HepG2 (cell line): Measurements from ENCODE around the gene TEKT2. TPM values are rescaled to one million over a fixed set of nuclear protein-coding genes. Genes with fewer than 3 reads are reported as not detected.

ENCODE experiments used
- BORCS8-MEF2B ChIP-seq: sonication (generic); formaldehyde crosslinking; IDR thresholded peaks from 2 replicates; pipeline ENCODE4 v1.8.0; 2022; ENCODE audit warnings: mild to moderate bottlenecking, missing genetic modification reagents
- CREB1 ChIP-seq, 2 experiments: fragments of 450-650 bp in 1 of 2; IDR thresholded peaks; 2 replicates each; pipeline ENCODE4 v1.6.1; 2016 to 2017; ENCODE audit warnings: control low read depth in 1 of 2, mild to moderate bottlenecking in 1 of 2, missing compliant biosample characterization in 1 of 2, missing genetic modification characterization in 1 of 2
- DMAP1 ChIP-seq: IDR thresholded peaks from 2 replicates; pipeline ENCODE4 v1.6.1; 2016
- DMTF1 ChIP-seq: sonication (generic); formaldehyde crosslinking; IDR thresholded peaks from 2 replicates; pipeline ENCODE4 v1.4.0; 2020; ENCODE audit warnings: mild to moderate bottlenecking, missing genetic modification reagents
- ELF3 ChIP-seq: IDR thresholded peaks from 2 replicates; pipeline ENCODE4 v1.6.1; 2016; ENCODE audit warnings: missing genetic modification reagents, missing compliant biosample characterization
- IKZF4 ChIP-seq: sonication (generic); formaldehyde crosslinking; IDR thresholded peaks from 2 replicates; pipeline ENCODE4 v1.5.1; 2020; ENCODE audit warnings: borderline replicate concordance, mild to moderate bottlenecking, low read depth, missing genetic modification reagents; ENCODE audit errors: not compliant biosample characterization
- ISL2 ChIP-seq: sonication (generic); formaldehyde crosslinking; IDR thresholded peaks from 2 replicates; pipeline ENCODE4 v1.5.0; 2020; ENCODE audit warnings: missing genetic modification reagents
- NFYC ChIP-seq: IDR thresholded peaks from 2 replicates; pipeline ENCODE4 v1.6.1; 2016; ENCODE audit warnings: missing genetic modification reagents, missing compliant biosample characterization
- NR2F2 ChIP-seq: IDR thresholded peaks from 2 replicates; pipeline ENCODE4 v1.6.1; 2012; ENCODE audit warnings: low read depth, inconsistent platforms, borderline replicate concordance
- POLR2AphosphoS5 ChIP-seq: IDR thresholded peaks from 2 replicates; pipeline ENCODE4 v1.6.1; 2012; ENCODE audit warnings: low read depth, low read length
- RBM39 ChIP-seq: fragments of 200-400 bp; formaldehyde crosslinking; IDR thresholded peaks from one replicate; pipeline ENCODE4 v1.6.1; 2018; ENCODE audit warnings: antibody characterized with exemption, mild to moderate bottlenecking, low read depth, low read length; ENCODE audit not compliant: poor library complexity, severe bottlenecking
- SMARCC2 ChIP-seq: fragments of 450-650 bp; IDR thresholded peaks from 2 replicates; pipeline ENCODE4 v1.6.1; 2017; ENCODE audit warnings: antibody characterized with exemption, mild to moderate bottlenecking
- SRY ChIP-seq: sonication (generic); formaldehyde crosslinking; IDR thresholded peaks from 2 replicates; pipeline ENCODE4 v1.8.0; 2022; ENCODE audit warnings: mild to moderate bottlenecking, missing genetic modification reagents
- TOPORS ChIP-seq: sonication (generic); formaldehyde crosslinking; IDR thresholded peaks from 2 replicates; pipeline ENCODE4 v1.8.0; 2023; ENCODE audit warnings: mild to moderate bottlenecking, missing genetic modification reagents
- ZBTB7A ChIP-seq: sonication (generic); formaldehyde crosslinking; IDR thresholded peaks from 2 replicates; pipeline ENCODE4 v1.8.0; 2022; ENCODE audit warnings: mild to moderate bottlenecking, missing genetic modification reagents
- ZFY ChIP-seq: sonication (generic); formaldehyde crosslinking; IDR thresholded peaks from 2 replicates; pipeline ENCODE4 v1.4.0; 2020; ENCODE audit warnings: missing genetic modification reagents
- ZNF251 ChIP-seq: sonication (generic); formaldehyde crosslinking; IDR thresholded peaks from 2 replicates; pipeline ENCODE4 v1.9.0; 2021; ENCODE audit warnings: mild to moderate bottlenecking, missing genetic modification reagents
- ZNF264 ChIP-seq: sonication (generic); formaldehyde crosslinking; IDR thresholded peaks from 2 replicates; pipeline ENCODE4 v1.4.0; 2020; ENCODE audit warnings: missing genetic modification reagents
- ZNF274 ChIP-seq: sonication (generic); formaldehyde crosslinking; IDR thresholded peaks from 2 replicates; pipeline ENCODE4 v1.5.1; 2020; ENCODE audit warnings: mild to moderate bottlenecking, missing genetic modification reagents
- ZNF275 ChIP-seq: sonication (generic); formaldehyde crosslinking; IDR thresholded peaks from 2 replicates; pipeline ENCODE4 v1.8.0; 2022; ENCODE audit warnings: missing genetic modification reagents, mild to moderate bottlenecking, inconsistent platforms, borderline replicate concordance
- ZNF382 ChIP-seq: sonication (generic); formaldehyde crosslinking; IDR thresholded peaks from 2 replicates; pipeline ENCODE4 v1.5.0; 2020; ENCODE audit warnings: missing genetic modification reagents, mild to moderate bottlenecking, borderline replicate concordance
- ZNF44 ChIP-seq: sonication (generic); formaldehyde crosslinking; IDR thresholded peaks from 2 replicates; pipeline ENCODE4 v1.5.1; 2020; ENCODE audit warnings: mild to moderate bottlenecking, missing genetic modification reagents
- ZNF503 ChIP-seq: sonication (generic); formaldehyde crosslinking; IDR thresholded peaks from 2 replicates; pipeline ENCODE4 v1.4.0; 2020; ENCODE audit warnings: missing genetic modification reagents
- ZNF510 ChIP-seq: sonication (generic); formaldehyde crosslinking; IDR thresholded peaks from 2 replicates; pipeline ENCODE4 v1.4.0; 2020; ENCODE audit warnings: low read depth, mild to moderate bottlenecking, missing genetic modification reagents
- ZNF83 ChIP-seq: sonication (generic); formaldehyde crosslinking; IDR thresholded peaks from 2 replicates; pipeline ENCODE4 v1.4.0; 2020; ENCODE audit warnings: missing genetic modification reagents, mild to moderate bottlenecking, borderline replicate concordance
- ZSCAN31 ChIP-seq: sonication (generic); formaldehyde crosslinking; IDR thresholded peaks from 2 replicates; pipeline ENCODE4 v1.5.0; 2020; ENCODE audit warnings: low read depth, mild to moderate bottlenecking, missing genetic modification reagents
- polyA plus RNA-seq, 8 experiments: library from polyadenylated mRNA; depleted of rRNA in 3 of 8; stranded (reverse) in 7 of 8; unstranded in 1 of 8; fragments of >200 nt; fragmentation: Illumina TruSeq in 4 of 8; extraction: Trizol in 4 of 8; gene quantifications; 2 replicates each; pipeline versions ENCODE4 v1.2.1 to v1.2.3, GENCODE V29; 2011 to 2016; ENCODE audit warnings: low read depth in 4 of 8, missing spikeins in 1 of 8, mixed read lengths in 1 of 8; ENCODE audit not compliant: insufficient read depth in 1 of 8
- total RNA-seq, 5 experiments: library from RNA; depleted of rRNA; stranded (reverse); fragments of >200 nt; fragmentation: Illumina TruSeq; extraction: Trizol; gene quantifications; 2 replicates each; pipeline ENCODE4 v1.2.3, GENCODE V29; 2016; ENCODE audit warnings: low read depth in 1 of 5

Gene TEKT2
- total and polyA plus RNA-seq, 2 of the 13 experiments (the other 11 are each of a cell fraction or from before 2014, with no cell fraction given), result 0.31 to 0.38 TPM

GRCh38 chr1:36088577-36089392, 4.9 kb downstream of the TEKT2 start, which contains the start of gene ADPRS (continued):
- TF ChIP-seq ZNF275 (CRISPR knock-in tag), result peak; percentile 95
- TF ChIP-seq RBM39, result peak; percentile 89
- peak; percentile 85 for TF ChIP-seq POLR2AphosphoS5
- no peak for TF ChIP-seq ZNF251
- no peak for TF ChIP-seq ZNF44 (CRISPR knock-in tag)
- peak; percentile 89 for TF ChIP-seq DMAP1 (CRISPR knock-in tag)
- peak; percentile 56 for TF ChIP-seq ZSCAN31
- peak; percentile 88 for TF ChIP-seq SRY (CRISPR knock-in tag)
- TF ChIP-seq CREB1 (IDR thresholded peaks at IDR 0.05), result peak; percentile 88
- TF ChIP-seq CREB1 (CRISPR knock-in tag; IDR thresholded peaks at IDR 0.05), result peak; percentile 91
- peak; percentile 86; the same call in 1 of the 2 replicates for TF ChIP-seq ZNF274 (CRISPR knock-in tag)
- TF ChIP-seq SMARCC2, result no peak
- peak; percentile 66 for TF ChIP-seq ZNF503 (CRISPR knock-in tag)
- TF ChIP-seq ZNF382 (CRISPR knock-in tag), result no peak
- TF ChIP-seq ELF3 (CRISPR knock-in tag), result peak; percentile 88
- no peak for TF ChIP-seq DMTF1
- no peak for TF ChIP-seq ZNF510 (CRISPR knock-in tag)
- TF ChIP-seq NR2F2, result peak; percentile 54; the same call in 1 of the 2 replicates
- peak; percentile 86; the same call in 1 of the 2 replicates for TF ChIP-seq ZBTB7A (CRISPR knock-in tag)
- TF ChIP-seq ZNF83, result peak; percentile 81; the same call in 1 of the 2 replicates
- TF ChIP-seq NFYC, result no peak; the same call in 1 of the 2 replicates
- peak; percentile 26 for TF ChIP-seq IKZF4
- TF ChIP-seq ZNF264, result no peak
- TF ChIP-seq ISL2 (CRISPR knock-in tag), result peak; percentile 74; the same call in 1 of the 2 replicates
- peak; percentile 90; the same call in 1 of the 2 replicates for TF ChIP-seq BORCS8-MEF2B (CRISPR knock-in tag)
- no peak for TF ChIP-seq TOPORS (CRISPR knock-in tag)
- TF ChIP-seq ZFY (CRISPR knock-in tag), result peak; percentile 96
